Gastrocnemius medialis (tissue), 4 donors: ENCODE data around the gene NEK6.

ENCODE experiments used
- CTCF ChIP-seq, 5 experiments: fragments of 450-650 bp in 3 of 5; fragments of 200-600 bp in 2 of 5; sonication (generic) in 2 of 5; IDR thresholded peaks in 4 of 5; conservative IDR thresholded peaks in 1 of 5; 1 replicate in 4 of 5; 2 replicates in 1 of 5; pipeline ENCODE4 v1.5.1; 2016 to 2019; ENCODE audit warnings: antibody characterized with exemption in 5 of 5, mild to moderate bottlenecking in 3 of 5, moderate library complexity in 3 of 5
- POLR2A ChIP-seq, 2 donors: fragments of 450-650 bp; IDR thresholded peaks; one replicate each; pipeline ENCODE4 v1.6.1; 2017; ENCODE audit warnings: antibody characterized with exemption in 2 of 2, mild to moderate bottlenecking in 2 of 2, moderate library complexity in 2 of 2

DNA sequence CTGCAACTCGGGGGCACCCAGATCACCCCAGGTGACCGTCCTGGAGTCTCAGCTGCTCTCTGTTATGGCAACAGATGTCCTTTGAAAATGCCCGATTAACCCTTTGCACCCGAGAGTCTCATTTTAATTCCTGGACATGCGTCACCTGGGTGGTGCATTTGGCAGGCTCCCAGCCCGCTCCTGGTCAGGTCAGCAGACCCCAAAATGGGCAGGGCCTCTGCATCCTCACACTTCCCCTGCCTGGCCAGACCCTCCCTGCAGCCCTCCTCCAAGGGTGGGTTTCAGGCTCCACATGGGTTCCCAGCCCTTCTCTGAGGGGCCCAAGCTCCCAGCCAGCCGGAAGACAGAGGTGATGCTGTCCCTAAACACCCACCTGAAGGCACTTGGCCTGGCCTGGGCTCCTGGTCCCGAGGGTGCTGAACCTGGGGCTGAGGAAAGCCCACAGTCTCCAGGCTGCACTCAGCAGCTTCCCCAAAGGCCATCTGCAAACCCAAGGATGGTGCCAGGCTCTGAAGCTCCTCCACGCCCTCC lies 88.1 kb downstream of the NEK6 start:
- no peak for TF ChIP-seq CTCF (IDR thresholded peaks at IDR 0.05 in 4 of 5, conservative IDR thresholded peaks at IDR 0.05 in 1 of 5)
- no peak for TF ChIP-seq POLR2A (IDR thresholded peaks at IDR 0.05)
